Fibroblast of skin of back (primary cell): Measurements from ENCODE around the gene THYN1.

Source experiments
- DNase-seq: peaks from one replicate; pipeline ENCODE4 v3.0.0-alpha.2; 2013

THYN1 gene

GRCh38 chr11:134215836-134216235, 37.3 kb downstream of the THYN1 start:
- DNase-seq, result no peak

GRCh38 chr11:134207538-134208239, 45.5 kb downstream of the THYN1 start:
- DNase-seq, result peak; percentile 13

GRCh38 chr11:134206185-134206584, 47.0 kb downstream of the THYN1 start:
- no peak for DNase-seq

- DNase-seq, result no peak
Observed at GRCh38 chr11:134205729-134206128, 47.4 kb downstream of the THYN1 start.

- no peak for DNase-seq
Observed at GRCh38 chr11:134202661-134203060, 50.5 kb downstream of the THYN1 start.

GRCh38 chr11:134200688-134201087, 52.5 kb downstream of the THYN1 start:
- DNase-seq, result no peak

GRCh38 chr11:134199531-134199930, 53.6 kb downstream of the THYN1 start:
- DNase-seq, result no peak
